Activated T-helper 1 cell treated with anti-CD3 and anti-CD28 coated beads, Interleukin-12 subunit alpha, Interleukin-12 subunit beta, Interleukin-2, Interleukin-4 antibody, amounts not matched to agents 30 ng/mL and 10 ng/mL and 1 ng/mL, durations not matched to agents 14 hours and 24 hours and 36 hours (primary cell): ENCODE measurements around the gene BMAL1. TPM values are rescaled to one million over a fixed set of nuclear protein-coding genes. Genes with fewer than 3 reads are reported as not detected.
"Not testable (repeated sequence)": the region's sequence is repeated elsewhere in the genome, so short reads cannot be mapped to it uniquely, and the experiment has no call there.

ENCODE experiments used
- DNase-seq: peaks from one replicate; pipeline ENCODE4 v3.0.0; 2021; ENCODE audit warnings: low spot score
- H3K27ac Mint-ChIP-seq: one replicate; pipeline ENCODE4 v1.8.0; 2021; ENCODE audit warnings: mild to moderate bottlenecking, mixed read lengths
- H3K27me3 Mint-ChIP-seq: one replicate; pipeline ENCODE4 v1.8.0; 2022; ENCODE audit warnings: mild to moderate bottlenecking, moderate library complexity, mixed read lengths; ENCODE audit not compliant: insufficient read depth
- H3K36me3 Mint-ChIP-seq: one replicate; pipeline ENCODE4 v1.8.0; 2021; ENCODE audit warnings: low read depth, mixed read lengths
- H3K4me1 Mint-ChIP-seq: one replicate; pipeline ENCODE4 v1.8.0; 2021; ENCODE audit warnings: low read depth, mixed read lengths
- H3K4me3 Mint-ChIP-seq: one replicate; pipeline ENCODE4 v1.8.0; 2021; ENCODE audit warnings: mild to moderate bottlenecking, moderate library complexity, mixed read lengths
- H3K9me3 Mint-ChIP-seq: one replicate; pipeline ENCODE4 v1.8.0; 2021; ENCODE audit warnings: mixed read lengths
- intact Hi-C: fragments of 100-400 bp; cut with micrococcal nuclease; formaldehyde crosslinking; loops from one replicate; pipeline ENCODE4 v1.15.1; 2024
- total RNA-seq: library from RNA; stranded (reverse); gene quantifications from 2 replicates; pipeline ENCODE4 v1.2.3, GENCODE V29; 2022

Gene BMAL1
- total RNA-seq, 1 donor from 2014 or later, result 33.6 TPM

DNA sequence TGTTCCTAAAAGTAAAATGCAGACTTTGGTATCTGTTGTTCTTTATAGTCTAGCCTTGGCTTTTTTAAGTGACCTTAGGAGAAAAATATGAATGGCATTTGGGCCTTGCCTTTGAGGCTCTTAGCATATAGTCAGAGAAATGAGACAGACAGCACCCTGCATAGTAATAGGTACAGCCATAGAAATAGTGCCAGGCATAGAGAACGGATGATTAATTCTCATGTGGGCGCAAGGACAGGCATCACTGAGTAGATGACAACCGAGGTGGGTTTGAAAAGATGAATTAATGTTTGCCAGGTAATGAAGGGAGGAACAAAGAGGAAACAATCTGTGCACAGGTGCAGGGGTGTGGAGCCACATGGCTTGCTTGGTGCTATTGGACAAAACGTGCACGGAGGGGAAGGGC, 90.5 kb downstream of the BMAL1 start:
- DNase-seq, result no peak
- Mint-ChIP-seq H3K36me3 (peaks cover 36% of the 10 kb centered on the region), H3K27ac (no peak overlapping the region), H3K9me3 (no peaks in the 10 kb centered on the region), H3K4me1 (no peaks in the 10 kb centered on the region), H3K4me3 (no peak overlapping the region), H3K27me3 (no peaks in the 10 kb centered on the region)
- intact Hi-C loops, result no loop called here

GRCh38 chr11:13373216-13373615, 95.6 kb downstream of the BMAL1 start:
- Mint-ChIP-seq H3K27me3 (no peaks in the 10 kb centered on the region), H3K9me3 (no peaks in the 10 kb centered on the region), H3K4me3 (no peak overlapping the region), H3K4me1 (no peaks in the 10 kb centered on the region), H3K36me3 (peaks cover 39% of the 10 kb centered on the region), H3K27ac (no peak overlapping the region)
- DNase-seq, result no peak
- intact Hi-C loops, result no loop called here

DNA sequence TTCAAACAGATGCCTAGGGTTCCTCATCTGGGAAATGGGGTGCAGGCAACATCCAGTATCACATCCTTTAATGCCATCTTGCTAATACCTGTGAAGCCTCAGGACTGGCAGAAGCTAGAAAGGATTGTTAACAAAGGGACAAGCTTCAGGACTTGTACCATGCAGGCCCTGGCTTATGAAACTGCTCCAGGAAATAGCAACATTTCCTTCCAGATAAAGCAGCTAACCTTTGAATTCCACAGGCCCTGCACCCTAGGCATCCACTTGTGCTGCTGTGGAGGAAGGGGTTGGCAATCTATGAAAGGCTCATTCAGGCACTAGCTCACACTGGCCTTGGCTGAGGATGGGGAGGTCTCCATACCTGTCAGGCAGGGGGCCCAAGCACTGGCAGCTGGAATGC, 98.2 kb downstream of the BMAL1 start:
- DNase-seq, result no peak
- Mint-ChIP-seq H3K27ac (no peak overlapping the region), H3K4me3 (no peak overlapping the region), H3K36me3 (peaks cover 34% of the 10 kb centered on the region), H3K4me1 (no peaks in the 10 kb centered on the region), H3K27me3 (no peaks in the 10 kb centered on the region), H3K9me3 (no peaks in the 10 kb centered on the region)
- intact Hi-C loops, result no loop called here

GRCh38 chr11:13376402-13376801, 98.8 kb downstream of the BMAL1 start:
- Mint-ChIP-seq H3K27me3 (no peaks in the 10 kb centered on the region), H3K4me3 (no peak overlapping the region), H3K9me3 (no peaks in the 10 kb centered on the region), H3K27ac (no peak overlapping the region), H3K36me3 (peaks cover 39% of the 10 kb centered on the region), H3K4me1 (no peaks in the 10 kb centered on the region)
- DNase-seq, result no peak
- intact Hi-C loops, result no loop called here

DNA sequence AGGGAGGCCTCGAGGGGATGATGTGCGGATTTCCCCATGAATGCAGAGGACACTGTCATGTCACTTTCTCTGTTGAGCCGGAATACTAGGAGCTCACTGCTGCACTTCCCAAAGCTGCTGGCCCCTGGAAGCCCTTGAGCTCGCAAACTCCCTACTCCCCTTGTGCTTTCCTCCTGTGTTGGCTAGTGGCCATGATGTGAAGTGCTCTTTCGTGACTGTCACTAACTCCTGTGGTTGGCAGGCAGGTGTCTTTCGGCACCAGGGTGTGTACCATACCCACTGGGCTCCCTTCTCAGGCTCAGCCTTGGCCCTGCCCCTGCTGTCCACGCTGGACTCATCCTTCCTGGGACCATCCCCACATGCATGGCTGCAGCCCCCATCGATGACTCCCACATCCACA, 99.2 kb downstream of the BMAL1 start:
- Mint-ChIP-seq H3K27ac (no peak overlapping the region), H3K4me1 (no peaks in the 10 kb centered on the region), H3K27me3 (no peaks in the 10 kb centered on the region), H3K36me3 (peaks cover 44% of the 10 kb centered on the region), H3K4me3 (no peak overlapping the region), H3K9me3 (no peaks in the 10 kb centered on the region)
- DNase-seq, result no peak
- intact Hi-C loops, result no loop called here

GRCh38 chr11:13378316-13378715, 100.7 kb downstream of the BMAL1 start:
- intact Hi-C loops, result no loop called here
- peaks cover 55% of the 10 kb centered on the region for H3K36me3 Mint-ChIP-seq
- no peak for DNase-seq
- no peak overlapping the region for H3K4me3 Mint-ChIP-seq
- H3K27me3 Mint-ChIP-seq, result no peaks in the 10 kb centered on the region
- H3K4me1 Mint-ChIP-seq, result no peaks in the 10 kb centered on the region
- no peaks in the 10 kb centered on the region for H3K9me3 Mint-ChIP-seq
- H3K27ac Mint-ChIP-seq, result no peak overlapping the region

GRCh38 chr11:13380731-13381130, 103.1 kb downstream of the BMAL1 start:
- no peaks in the 10 kb centered on the region for H3K4me1 Mint-ChIP-seq
- H3K9me3 Mint-ChIP-seq, result no peaks in the 10 kb centered on the region

GRCh38 chr11:13382751-13383150, 105.2 kb downstream of the BMAL1 start:
- Mint-ChIP-seq H3K27me3 (no peaks in the 10 kb centered on the region), H3K9me3 (no peaks in the 10 kb centered on the region), H3K27ac (no peak overlapping the region), H3K4me1 (no peaks in the 10 kb centered on the region), H3K4me3 (no peak overlapping the region), H3K36me3 (peaks cover 37% of the 10 kb centered on the region)
- DNase-seq, result no peak
- intact Hi-C loops, result no loop called here

More at GRCh38 chr11:13380731-13381130, 103.1 kb downstream of the BMAL1 start:
- no peak overlapping the region for H3K4me3 Mint-ChIP-seq
- no peaks in the 10 kb centered on the region for H3K27me3 Mint-ChIP-seq
- no peak for DNase-seq
- peaks cover 41% of the 10 kb centered on the region for H3K36me3 Mint-ChIP-seq
- H3K27ac Mint-ChIP-seq, result no peak overlapping the region
- intact Hi-C loops, result no loop called here

DNA sequence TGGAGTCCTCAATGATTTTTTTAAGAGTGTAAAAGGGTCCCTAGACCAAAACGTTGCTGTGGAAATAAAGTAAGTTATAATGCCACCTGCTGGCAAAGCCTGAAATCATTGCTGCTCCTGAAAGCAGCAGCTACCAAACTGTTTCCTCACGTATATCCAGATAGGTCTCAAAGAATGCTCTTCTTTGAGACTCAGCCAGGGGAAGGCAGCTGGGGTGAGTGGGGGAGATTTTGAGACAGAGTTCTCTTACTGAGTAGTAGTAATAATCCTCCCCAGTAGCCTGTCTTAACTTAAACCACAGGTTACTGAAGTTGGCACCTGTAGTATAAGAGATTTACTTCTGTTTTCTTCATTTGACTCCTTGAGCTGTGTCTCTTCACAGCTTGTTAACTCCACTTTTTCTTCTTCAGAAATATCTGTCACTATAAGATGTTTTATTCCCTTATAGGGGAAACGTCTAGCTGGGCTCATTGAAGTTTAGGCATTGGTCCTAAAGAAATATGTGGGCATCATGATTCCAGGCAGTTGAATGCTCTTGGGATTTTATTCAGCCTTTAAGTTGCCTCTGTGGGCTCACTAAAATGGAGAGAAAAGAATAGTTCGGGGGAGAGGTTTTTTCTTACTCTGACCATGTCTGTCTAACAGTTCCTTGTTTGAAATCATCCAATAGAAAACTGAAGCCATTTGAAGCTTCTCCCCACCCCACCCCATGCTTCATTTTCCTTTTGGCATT, 107.5 kb downstream of the BMAL1 start:
- peaks cover 42% of the 10 kb centered on the region for H3K36me3 Mint-ChIP-seq
- H3K4me1 Mint-ChIP-seq, result no peaks in the 10 kb centered on the region
- no peaks in the 10 kb centered on the region for H3K9me3 Mint-ChIP-seq
- intact Hi-C loops, result loop anchor here (1.0 to 2.0 kb wide), 2 partner anchors 174 to 421 kb away; no protein-coding TSS in a partner anchor
- no peak overlapping the region for H3K4me3 Mint-ChIP-seq
- H3K27me3 Mint-ChIP-seq, result no peaks in the 10 kb centered on the region
- no peak overlapping the region for H3K27ac Mint-ChIP-seq
- DNase-seq, result no peak

DNA sequence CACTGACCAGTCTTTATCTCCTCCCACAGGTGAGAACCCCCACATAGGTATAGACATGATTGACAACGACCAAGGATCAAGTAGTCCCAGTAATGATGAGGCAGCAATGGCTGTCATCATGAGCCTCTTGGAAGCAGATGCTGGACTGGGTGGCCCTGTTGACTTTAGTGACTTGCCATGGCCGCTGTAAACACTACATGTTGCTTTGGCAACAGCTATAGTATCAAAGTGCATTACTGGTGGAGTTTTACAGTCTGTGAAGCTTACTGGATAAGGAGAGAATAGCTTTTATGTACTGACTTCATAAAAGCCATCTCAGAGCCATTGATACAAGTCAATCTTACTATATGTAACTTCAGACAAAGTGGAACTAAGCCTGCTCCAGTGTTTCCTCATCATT, 109.0 kb downstream of the BMAL1 start:
- Mint-ChIP-seq H3K4me1 (no peaks in the 10 kb centered on the region), H3K9me3 (no peaks in the 10 kb centered on the region), H3K27ac (no peak overlapping the region), H3K36me3 (peaks cover 41% of the 10 kb centered on the region), H3K4me3 (no peak overlapping the region), H3K27me3 (no peaks in the 10 kb centered on the region)
- DNase-seq, result no peak
- intact Hi-C loops, result loop anchor here (2.0 kb wide), 1 partner anchor 42 kb away; no protein-coding TSS in a partner anchor

DNA sequence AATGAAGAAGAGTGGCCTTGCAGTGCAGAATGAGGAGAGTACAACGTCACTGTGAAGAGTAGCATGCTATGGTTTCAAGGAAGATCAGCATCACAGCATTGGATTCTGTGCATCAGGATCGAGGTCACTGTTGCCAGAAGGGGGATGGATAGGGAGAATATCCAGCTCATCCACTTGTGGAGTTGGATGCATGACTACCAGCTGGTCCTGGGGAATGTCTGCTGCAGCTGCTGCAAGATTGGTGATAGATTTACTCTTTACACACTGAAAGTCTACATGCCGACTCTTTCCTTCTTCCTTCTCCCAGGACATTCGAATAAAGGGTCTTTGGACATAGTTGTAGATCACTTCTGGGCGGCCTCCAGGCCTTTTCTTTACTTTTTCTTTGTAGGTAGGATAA, 111.2 kb downstream of the BMAL1 start:
- intact Hi-C loops, result no loop called here
- Mint-ChIP-seq H3K27ac (no peak overlapping the region), H3K9me3 (no peaks in the 10 kb centered on the region), H3K4me3 (no peak overlapping the region), H3K4me1 (no peaks in the 10 kb centered on the region), H3K36me3 (peaks cover 29% of the 10 kb centered on the region), H3K27me3 (no peaks in the 10 kb centered on the region)
- no peak for DNase-seq

- H3K9me3 Mint-ChIP-seq, result no peaks in the 10 kb centered on the region
- H3K36me3 Mint-ChIP-seq, result peaks cover 27% of the 10 kb centered on the region
Measured at GRCh38 chr11:13391217-13391616, 113.6 kb downstream of the BMAL1 start.

DNA sequence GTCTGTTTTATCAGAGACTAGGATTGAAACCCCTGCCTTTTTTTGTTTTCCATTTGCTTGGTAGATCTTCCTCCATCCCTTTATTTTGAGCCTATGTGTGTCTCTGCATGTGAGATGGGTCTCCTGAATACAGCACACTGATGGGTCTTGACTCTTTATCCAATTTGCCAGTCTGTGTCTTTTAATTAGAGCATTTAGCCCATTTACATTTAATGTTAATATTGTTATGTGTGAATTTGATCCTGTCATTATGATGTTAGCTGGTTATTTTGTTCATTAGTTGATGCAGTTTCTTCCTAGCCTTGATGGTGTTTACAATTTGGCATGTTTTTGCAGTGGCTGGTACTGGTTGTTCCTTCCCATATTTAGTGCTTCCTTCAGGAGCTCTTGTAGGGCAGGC, 120.7 kb downstream of the BMAL1 start:
- H3K9me3 Mint-ChIP-seq, result peaks cover 15% of the 10 kb centered on the region
- H3K4me1 Mint-ChIP-seq, DNase-seq, H3K4me3 Mint-ChIP-seq, H3K27me3 Mint-ChIP-seq, intact Hi-C loops, H3K27ac Mint-ChIP-seq: not testable (repeated sequence)
- H3K36me3 Mint-ChIP-seq, result peaks cover 30% of the 10 kb centered on the region

More at GRCh38 chr11:13391217-13391616, 113.6 kb downstream of the BMAL1 start:
- no peak for DNase-seq
- H3K4me3 Mint-ChIP-seq, result no peak overlapping the region
- H3K4me1 Mint-ChIP-seq, result no peaks in the 10 kb centered on the region
- H3K27me3 Mint-ChIP-seq, result no peaks in the 10 kb centered on the region
- H3K27ac Mint-ChIP-seq, result no peak overlapping the region
- intact Hi-C loops, result no loop called here

DNA sequence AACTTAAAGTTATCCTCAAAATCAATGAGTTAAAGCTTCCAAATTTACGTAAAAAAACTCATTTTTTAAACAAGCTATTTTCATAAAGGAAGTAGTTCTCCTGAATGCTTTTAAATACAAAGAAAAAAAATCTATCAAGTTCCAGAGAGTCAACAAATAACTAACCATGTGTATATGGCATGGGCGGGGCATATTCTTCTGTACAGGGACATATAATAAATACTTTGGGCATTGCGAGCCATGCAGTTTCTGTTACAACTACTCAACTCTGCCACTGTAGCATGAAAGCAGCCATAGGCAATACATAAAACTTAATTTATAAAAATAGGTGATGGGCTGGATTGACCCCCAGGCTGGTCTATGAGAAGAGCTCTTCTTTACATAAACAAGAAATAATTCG, 127.6 kb downstream of the BMAL1 start:
- H3K9me3 Mint-ChIP-seq, result peaks cover 4% of the 10 kb centered on the region
- H3K36me3 Mint-ChIP-seq, result peaks cover 30% of the 10 kb centered on the region
- H3K27ac Mint-ChIP-seq, result no peak overlapping the region
- intact Hi-C loops, result no loop called here
- no peaks in the 10 kb centered on the region for H3K4me1 Mint-ChIP-seq
- H3K4me3 Mint-ChIP-seq, result no peak overlapping the region
- no peak for DNase-seq
- no peaks in the 10 kb centered on the region for H3K27me3 Mint-ChIP-seq
